HCT116 (cell line): Measurements from ENCODE around the gene VIPR2. TPM values are rescaled to one million over a fixed set of nuclear protein-coding genes. Genes with fewer than 3 reads are reported as not detected.

ENCODE experiments used
- ATAC-seq: fragments of 200-7000 bp; cut with Tn5 transposase; 2 replicates; pipeline ENCODE4 v1.9.1; 2020; ENCODE audit warnings: mild to moderate bottlenecking, moderate library complexity
- BruUV-seq: library from RNA; stranded (reverse); fragments of 400-500 nt; replicated peaks from 2 replicates; lab custom pipeline; 2021; lab: Mats Ljungman, UMichigan
- CTCF ChIA-PET: fragments of 300-600 bp; sonication (Branson Sonifier 250); formaldehyde crosslinking; loops from one replicate; lab custom pipeline; 2021; ENCODE audit warnings: antibody characterized with exemption; lab: Charles Lee
- POLR2A ChIA-PET: fragments of 300-600, 350-600 bp; sonication (Branson Sonifier 250); formaldehyde crosslinking; loops from one replicate; lab custom pipeline; 2021; ENCODE audit warnings: antibody characterized with exemption; lab: Charles Lee
- RAD21 ChIA-PET, 2 experiments: fragments of 300-600 bp; sonication (Branson Sonifier 250); formaldehyde crosslinking; loops; one replicate each; lab custom pipeline; 2023; ENCODE audit warnings: low total read pairs in 2 of 2; ENCODE audit not compliant: uncharacterized antibody in 2 of 2, unreplicated experiment in 2 of 2, low non-redundant PET in 1 of 2; lab: Charles Lee
- DNase-seq: peaks from one replicate; pipeline ENCODE4 v3.0.0-alpha.2; 2010; ENCODE audit warnings: low read depth, low spot score
- H2AFZ ChIP-seq: fragments of 200-600 bp; shearing (Covaris generic), sonication (generic); 2 replicates; pipeline ENCODE4 v1.6.1; 2017; ENCODE audit warnings: low read depth, mixed run types, mixed read lengths, antibody characterized with exemption, low read length; ENCODE audit not compliant: poor library complexity, severe bottlenecking
- H3K27ac ChIP-seq: 2 replicates; pipeline ENCODE4 v1.5.1; 2012; ENCODE audit warnings: low read depth, low read length
- H3K27me3 ChIP-seq: fragments of 200-600 bp; sonication (generic); 2 replicates; pipeline ENCODE4 v1.6.1; 2016; ENCODE audit warnings: mixed run types, low read length, mixed read lengths; ENCODE audit not compliant: insufficient read depth
- H3K36me3 ChIP-seq, 2 experiments: fragments of 200-500 bp in 1 of 2; fragments of 200-600 bp in 1 of 2; sonication (Bioruptor generic) in 1 of 2; sonication (generic) in 1 of 2; 2 replicates each; pipeline versions ENCODE4 v1.5.1 to v1.6.1; 2014 to 2016; ENCODE audit warnings: low read length in 2 of 2, inconsistent platforms in 1 of 2, mixed read lengths in 1 of 2, mixed run types in 1 of 2; ENCODE audit not compliant: insufficient read depth in 2 of 2, control insufficient read depth in 1 of 2
- H3K4me1 ChIP-seq, 2 experiments: fragments of 200-600 bp in 1 of 2; sonication (generic) in 1 of 2; 2 replicates each; pipeline versions ENCODE4 v1.5.1 to v1.6.1; 2012 to 2017; ENCODE audit warnings: low read length in 2 of 2, inconsistent platforms in 1 of 2, mild to moderate bottlenecking in 1 of 2, mixed read lengths in 1 of 2, mixed run types in 1 of 2, moderate library complexity in 1 of 2; ENCODE audit not compliant: insufficient read depth in 2 of 2, control insufficient read depth in 1 of 2
- H3K4me2 ChIP-seq: fragments of 200-600 bp; sonication (generic); 2 replicates; pipeline ENCODE4 v1.6.1; 2017; ENCODE audit warnings: mixed run types, low read length, mixed read lengths
- H3K4me3 ChIP-seq, 2 experiments: fragments of 200-600 bp in 1 of 2; sonication (generic) in 1 of 2; replicated peaks in 1 of 2; 2 replicates each; pipeline ENCODE4 v1.5.1; 2011 to 2016; ENCODE audit warnings: low read length in 2 of 2, control low read depth in 1 of 2, low read depth in 1 of 2, mild to moderate bottlenecking in 1 of 2, mixed read lengths in 1 of 2, mixed run types in 1 of 2
- H3K79me2 ChIP-seq: fragments of 200-600 bp; sonication (generic); 2 replicates; pipeline ENCODE4 v1.6.1; 2017; ENCODE audit warnings: mild to moderate bottlenecking, mixed run types, low read length, moderate library complexity, mixed read lengths; ENCODE audit not compliant: insufficient read depth
- H3K9ac ChIP-seq: fragments of 200-600 bp; sonication (generic); 2 replicates; pipeline ENCODE4 v1.6.1; 2016; ENCODE audit warnings: low read length, mixed read lengths
- H3K9me2 ChIP-seq: fragments of 200-600 bp; sonication (generic), shearing (Covaris generic); 2 replicates; pipeline ENCODE4 v1.6.1; 2017; ENCODE audit warnings: mixed run types, mild to moderate bottlenecking, moderate library complexity; ENCODE audit not compliant: insufficient read depth
- H3K9me3 ChIP-seq, 2 experiments: fragments of 200-500 bp in 1 of 2; fragments of 200-600 bp in 1 of 2; sonication (Bioruptor generic) in 1 of 2; sonication (generic) in 1 of 2; 2 replicates each; pipeline ENCODE4 v1.6.1; 2014 to 2017; ENCODE audit warnings: low read length in 2 of 2, mixed read lengths in 2 of 2, inconsistent platforms in 1 of 2, low read depth in 1 of 2, mild to moderate bottlenecking in 1 of 2, mixed run types in 1 of 2, moderate library complexity in 1 of 2; ENCODE audit not compliant: control insufficient read depth in 1 of 2, insufficient read depth in 1 of 2
- H4K20me1 ChIP-seq: fragments of 200-600 bp; sonication (generic), shearing (Covaris generic); 2 replicates; pipeline ENCODE4 v1.6.1; 2017; ENCODE audit warnings: mixed run types, mild to moderate bottlenecking, moderate library complexity; ENCODE audit not compliant: insufficient read depth
- CBX3 ChIP-seq: IDR thresholded peaks from 2 replicates; pipeline ENCODE4 v1.6.1; 2012; ENCODE audit warnings: low read depth
- EZH2 ChIP-seq: fragments of 200-600 bp; sonication (generic); IDR thresholded peaks from 2 replicates; pipeline ENCODE4 v1.6.1; 2017; ENCODE audit warnings: antibody characterized with exemption, mixed run types
- JUND ChIP-seq: IDR thresholded peaks from 2 replicates; pipeline ENCODE4 v1.6.1; 2012
- POLR2AphosphoS5 ChIP-seq: IDR thresholded peaks from 2 replicates; pipeline ENCODE4 v1.6.1; 2011; ENCODE audit warnings: mild to moderate bottlenecking, low read depth, low read length, moderate library complexity
- RAD21 ChIP-seq: IDR thresholded peaks from 2 replicates; pipeline ENCODE4 v1.6.1; 2012; ENCODE audit warnings: low read depth, mild to moderate bottlenecking
- SP1 ChIP-seq: IDR thresholded peaks from 2 replicates; pipeline ENCODE4 v1.6.1; 2012; ENCODE audit warnings: low read depth
- ZNF274 ChIP-seq: fragments of 200-500 bp; sonication (Bioruptor generic); IDR thresholded peaks from 2 replicates; pipeline ENCODE4 v1.6.1; 2014; ENCODE audit warnings: mild to moderate bottlenecking, low read depth, low read length, inconsistent platforms
- intact Hi-C: fragments of 100-400 bp; cut with micrococcal nuclease; formaldehyde crosslinking; loops from 2 replicates; pipeline ENCODE4 v1.10.0; 2022
- total RNA-seq: library from RNA; stranded (reverse); gene quantifications from one replicate; pipeline ENCODE4 v1.2.1, GENCODE V29; 2021; ENCODE audit not compliant: unreplicated experiment
- TF ChIP-seq, protein P1 (sequence below), 3 experiments: fragments of 200-600 bp in 1 of 3; sonication (generic) in 1 of 3; IDR thresholded peaks in 2 of 3; conservative IDR thresholded peaks in 1 of 3; 2 replicates each; pipeline ENCODE4 v1.5.1; 2012 to 2017; ENCODE audit warnings: low read depth in 2 of 3, low read length in 2 of 3, antibody characterized with exemption in 1 of 3, borderline replicate concordance in 1 of 3, control low read depth in 1 of 3, mild to moderate bottlenecking in 1 of 3, mixed read lengths in 1 of 3, mixed run types in 1 of 3, moderate library complexity in 1 of 3; ENCODE audit not compliant: insufficient read depth in 1 of 3
- TF ChIP-seq, protein P2 (sequence below): IDR thresholded peaks from 2 replicates; pipeline ENCODE4 v1.6.1; 2012

The VIPR2 gene
- total RNA-seq, 1 experiment from 2014 or later = 0.10 TPM

DNA sequence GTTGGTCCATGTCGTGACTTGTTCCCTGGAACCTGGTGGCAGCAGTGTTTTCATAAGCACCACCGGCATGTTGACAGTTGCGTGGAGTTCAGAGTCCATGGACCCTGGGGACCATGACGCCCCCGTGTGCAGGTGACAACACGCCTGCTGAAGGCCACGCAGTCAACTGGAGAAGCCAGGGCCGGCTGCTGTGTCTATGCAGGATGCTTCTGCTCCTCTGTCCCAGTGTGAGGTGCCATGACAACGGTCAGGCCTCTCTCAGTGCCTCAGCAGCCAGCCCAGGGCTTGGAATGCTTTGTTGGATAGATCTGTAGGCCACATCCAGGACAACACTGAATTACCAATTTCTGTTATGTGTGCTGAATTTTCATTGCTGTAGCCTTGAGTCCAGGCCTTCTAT lies 10.7 kb upstream of the VIPR2 start:
- no peak overlapping the region for H2AFZ ChIP-seq
- POLR2A ChIA-PET = no interaction called here
- no peaks in the 10 kb centered on the region for H3K9me3 ChIP-seq
- no peaks in the 10 kb centered on the region for H4K20me1 ChIP-seq
- H3K27ac ChIP-seq = no peak overlapping the region
- H3K36me3 ChIP-seq = no peaks in the 10 kb centered on the region
- intact Hi-C loops = no loop called here
- RAD21 ChIA-PET = no interaction called here
- ATAC-seq = no peak
- no peaks in the 10 kb centered on the region for H3K4me1 ChIP-seq
- CTCF ChIA-PET = no interaction called here
- no peak overlapping the region for H3K9ac ChIP-seq
- H3K4me3 ChIP-seq = no peak overlapping the region
- no peak overlapping the region for H3K4me2 ChIP-seq
- no peak for DNase-seq
- TF ChIP-seq POLR2AphosphoS5 = no peak
- TF ChIP-seq EZH2 = no peak
- no peaks in the 10 kb centered on the region for H3K79me2 ChIP-seq
- no peaks in the 10 kb centered on the region for H3K9me2 ChIP-seq
- no TSS peak for BruUV-seq
- peaks cover 11% of the 10 kb centered on the region; the same call in 1 of the 2 replicates for H3K27me3 ChIP-seq

DNA sequence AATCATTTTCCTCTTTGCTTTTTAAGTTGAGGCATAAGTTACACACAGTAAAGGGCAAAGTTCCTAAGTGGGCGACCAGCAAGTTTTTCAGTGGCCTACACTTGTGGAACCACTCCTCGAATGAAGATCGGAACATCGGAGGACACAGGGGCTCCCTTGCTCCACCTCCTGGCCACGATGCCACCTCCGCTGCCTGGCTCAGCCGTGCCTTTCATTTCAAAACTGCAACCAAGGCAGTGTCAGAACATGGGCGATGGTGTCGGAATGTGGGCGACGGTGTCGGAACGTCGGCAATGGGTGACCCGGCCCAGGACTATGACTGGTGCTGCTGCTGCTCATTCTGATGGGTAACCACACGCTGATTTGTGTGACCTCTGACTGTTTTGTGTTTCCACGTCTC lies 9.6 kb upstream of the VIPR2 start:
- Histone ChIP-seq H3K27ac (no peak overlapping the region), H3K9ac (no peak overlapping the region), H2AFZ (no peak overlapping the region), H3K27me3 (peaks cover 4% of the 10 kb centered on the region; the same call in 1 of the 2 replicates), H3K36me3 (no peaks in the 10 kb centered on the region), H4K20me1 (no peaks in the 10 kb centered on the region), H3K9me3 (no peaks in the 10 kb centered on the region), H3K79me2 (no peaks in the 10 kb centered on the region), H3K4me1 (no peaks in the 10 kb centered on the region), H3K9me2 (no peaks in the 10 kb centered on the region), H3K4me3 (no peak overlapping the region), H3K4me2 (no peak overlapping the region)
- TF ChIP-seq, protein P1, sequence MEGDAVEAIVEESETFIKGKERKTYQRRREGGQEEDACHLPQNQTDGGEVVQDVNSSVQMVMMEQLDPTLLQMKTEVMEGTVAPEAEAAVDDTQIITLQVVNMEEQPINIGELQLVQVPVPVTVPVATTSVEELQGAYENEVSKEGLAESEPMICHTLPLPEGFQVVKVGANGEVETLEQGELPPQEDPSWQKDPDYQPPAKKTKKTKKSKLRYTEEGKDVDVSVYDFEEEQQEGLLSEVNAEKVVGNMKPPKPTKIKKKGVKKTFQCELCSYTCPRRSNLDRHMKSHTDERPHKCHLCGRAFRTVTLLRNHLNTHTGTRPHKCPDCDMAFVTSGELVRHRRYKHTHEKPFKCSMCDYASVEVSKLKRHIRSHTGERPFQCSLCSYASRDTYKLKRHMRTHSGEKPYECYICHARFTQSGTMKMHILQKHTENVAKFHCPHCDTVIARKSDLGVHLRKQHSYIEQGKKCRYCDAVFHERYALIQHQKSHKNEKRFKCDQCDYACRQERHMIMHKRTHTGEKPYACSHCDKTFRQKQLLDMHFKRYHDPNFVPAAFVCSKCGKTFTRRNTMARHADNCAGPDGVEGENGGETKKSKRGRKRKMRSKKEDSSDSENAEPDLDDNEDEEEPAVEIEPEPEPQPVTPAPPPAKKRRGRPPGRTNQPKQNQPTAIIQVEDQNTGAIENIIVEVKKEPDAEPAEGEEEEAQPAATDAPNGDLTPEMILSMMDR (IDR thresholded peaks at IDR 0.05 in 2 of 3, conservative IDR thresholded peaks at IDR 0.05 in 1 of 3; ENCODE audit: borderline replicate concordance in 1 of 3, insufficient read depth in 1 of 3, low read depth in 2 of 3, low read length in 2 of 3) = peak in 2 of 3 experiments; percentile 38 to 45; a peak in 4 of 6 replicates
- TF ChIP-seq RAD21 (peak; percentile 31; the same call in 1 of the 2 replicates), ZNF274 (no peak), CBX3 (no peak), SP1 (no peak), JUND (no peak)
- TF ChIP-seq, protein P2, sequence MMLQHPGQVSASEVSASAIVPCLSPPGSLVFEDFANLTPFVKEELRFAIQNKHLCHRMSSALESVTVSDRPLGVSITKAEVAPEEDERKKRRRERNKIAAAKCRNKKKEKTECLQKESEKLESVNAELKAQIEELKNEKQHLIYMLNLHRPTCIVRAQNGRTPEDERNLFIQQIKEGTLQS = no peak
- intact Hi-C loops = no loop called here
- CTCF ChIA-PET = no interaction called here
- POLR2A ChIA-PET = no interaction called here
- no peak for DNase-seq
- RAD21 ChIA-PET = no interaction called here
- BruUV-seq = no TSS peak
- ATAC-seq = peak; percentile 79
